ENCODE results near the gene AKIP1. TPM values are rescaled to one million over a fixed set of nuclear protein-coding genes. Genes with fewer than 3 reads are reported as not detected.
"Not testable (repeated sequence)": the region's sequence is repeated elsewhere in the genome, so short reads cannot be mapped to it uniquely, and the experiment has no call there.

The AKIP1 gene, protein sequence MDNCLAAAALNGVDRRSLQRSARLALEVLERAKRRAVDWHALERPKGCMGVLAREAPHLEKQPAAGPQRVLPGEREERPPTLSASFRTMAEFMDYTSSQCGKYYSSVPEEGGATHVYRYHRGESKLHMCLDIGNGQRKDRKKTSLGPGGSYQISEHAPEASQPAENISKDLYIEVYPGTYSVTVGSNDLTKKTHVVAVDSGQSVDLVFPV
- total RNA-seq = 40.7 and 56.3 TPM in 2 replicates

DNA sequence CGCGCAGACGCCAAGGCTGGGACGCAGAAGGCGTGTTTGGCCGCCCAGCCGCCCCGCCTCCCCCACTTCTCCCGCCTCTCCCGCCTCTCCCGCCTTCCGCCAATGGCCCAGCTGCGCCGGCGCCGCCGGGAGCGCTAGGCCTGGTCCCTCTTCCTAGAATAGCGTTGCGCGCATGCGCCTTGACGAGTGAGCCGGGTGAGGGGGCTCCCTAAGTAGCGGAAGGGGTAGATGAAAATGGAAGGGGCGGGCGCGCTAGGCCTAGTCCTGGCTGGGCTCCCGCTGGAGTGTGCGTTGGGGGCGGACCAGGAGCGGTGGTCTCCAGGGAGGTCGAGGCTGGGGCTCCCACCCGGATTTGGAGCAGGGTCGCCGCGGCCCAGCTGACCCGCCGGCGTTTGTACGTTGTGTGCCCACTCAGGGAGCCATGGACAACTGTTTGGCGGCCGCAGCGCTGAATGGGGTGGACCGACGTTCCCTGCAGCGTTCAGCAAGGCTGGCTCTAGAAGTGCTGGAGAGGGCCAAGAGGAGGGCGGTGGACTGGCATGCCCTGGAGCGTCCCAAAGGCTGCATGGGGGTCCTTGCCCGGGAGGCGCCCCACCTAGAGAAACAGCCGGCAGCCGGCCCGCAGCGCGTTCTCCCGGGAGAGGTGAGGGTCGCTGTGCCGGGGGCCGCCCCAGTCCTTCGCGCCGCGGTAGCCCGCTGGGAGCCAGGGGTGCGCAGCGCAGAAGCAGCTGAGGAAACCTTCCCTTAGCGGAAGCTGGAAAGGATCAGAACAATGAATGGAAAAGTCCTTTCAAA lies at the start of gene AKIP1:
Gene AKIP1, plus strand, starts transcription at position 161 of the 795 bp plus-strand sequence. Its CDS starts 261 bp downstream, at position 422.
- DNase-seq (ENCODE audit: low read depth) = peak; percentile 77

DNA sequence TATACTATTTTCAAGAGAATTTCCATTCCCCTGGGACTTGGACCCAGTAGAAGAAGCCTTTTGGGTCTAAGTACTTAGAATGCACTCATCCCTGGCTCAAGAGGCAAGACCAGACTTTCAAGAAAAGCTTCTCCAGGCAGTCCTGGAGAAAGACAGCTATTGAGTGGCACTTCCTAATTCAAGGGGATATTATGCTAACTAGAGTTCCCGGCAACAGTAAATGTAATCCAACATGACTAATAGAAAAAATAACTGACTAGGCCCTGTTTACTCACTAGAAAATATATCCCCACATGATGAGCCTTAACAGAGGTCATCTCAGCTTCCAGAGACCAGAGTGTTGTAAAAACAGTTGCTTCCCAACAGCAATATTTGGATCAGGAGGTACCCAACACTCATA lies 47.2 kb upstream of the AKIP1 start:
- DNase-seq (ENCODE audit: low read depth) = peak; percentile 86

DNA sequence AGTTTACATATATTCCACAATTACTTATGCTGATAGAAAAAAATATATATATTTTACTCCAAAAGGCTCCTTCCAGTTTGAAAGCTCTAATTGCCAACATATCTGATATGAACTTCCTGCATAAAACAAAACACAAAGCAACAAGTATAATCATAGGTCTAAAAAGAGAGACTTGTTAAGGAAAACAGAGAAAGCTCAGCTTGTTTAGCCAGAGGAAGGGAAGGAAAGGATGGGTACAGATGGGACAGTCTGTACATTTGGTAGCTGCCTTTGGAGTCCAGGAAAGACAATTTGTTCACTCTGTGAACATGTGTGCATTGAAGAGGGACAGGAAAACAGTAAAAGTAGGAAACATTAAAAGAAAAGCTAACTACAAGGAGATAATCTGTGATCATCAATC lies 45.7 kb upstream of the AKIP1 start:
- DNase-seq (ENCODE audit: low read depth) = no peak

DNA sequence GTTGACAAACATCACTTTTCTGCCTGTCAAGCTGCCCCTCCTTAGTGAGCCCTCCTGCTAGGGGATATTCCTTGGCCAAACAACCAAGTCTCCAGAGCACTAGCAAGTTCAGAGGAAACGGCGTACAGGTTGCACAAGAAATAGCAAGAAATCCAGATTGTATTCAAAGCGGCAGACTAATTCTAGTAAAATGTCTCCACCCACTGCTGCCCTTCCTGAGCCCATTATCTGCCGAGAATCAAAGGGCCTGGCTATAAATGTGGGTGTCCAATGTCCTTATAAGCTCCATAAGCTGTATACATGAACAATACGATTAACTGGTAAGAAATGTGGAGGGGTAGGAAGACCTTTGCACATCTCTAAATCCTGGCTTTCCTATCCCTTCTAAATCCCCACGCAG lies 44.0 kb upstream of the AKIP1 start:
- no peak for DNase-seq (ENCODE audit: low read depth)

DNA sequence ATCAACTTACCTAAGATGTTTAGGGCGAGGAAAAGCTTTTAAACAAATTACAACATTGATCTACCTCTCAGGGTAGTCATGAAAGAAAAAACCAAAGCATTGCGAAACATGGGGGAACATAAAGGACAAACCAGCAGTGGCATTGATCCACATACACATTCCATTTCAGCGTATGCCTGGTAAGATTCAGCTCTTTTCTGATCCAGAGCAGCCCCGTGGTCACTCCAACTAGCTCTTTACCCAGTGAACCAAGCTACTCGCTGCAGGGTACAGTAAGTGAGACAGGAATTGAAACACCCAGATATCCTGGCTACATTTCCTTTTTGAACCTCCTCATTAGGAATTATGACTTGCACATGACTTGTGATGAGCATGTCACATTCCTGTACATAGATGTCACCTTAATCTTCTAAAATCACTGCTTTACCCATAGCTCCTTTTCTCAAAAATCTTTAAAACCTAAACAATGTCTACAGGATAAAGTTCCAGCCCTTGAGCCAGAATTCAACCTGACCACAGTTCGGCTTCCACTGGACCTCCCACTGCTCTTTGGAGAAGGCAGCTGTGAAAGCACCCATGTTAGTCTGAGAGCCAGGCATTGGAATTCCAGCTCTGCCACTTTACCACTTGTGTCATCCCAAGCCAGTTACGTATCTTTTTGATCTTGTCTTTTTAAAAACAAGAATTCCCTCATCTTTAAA lies 42.9 kb upstream of the AKIP1 start:
- DNase-seq (ENCODE audit: low read depth) = peak; percentile 71

DNA sequence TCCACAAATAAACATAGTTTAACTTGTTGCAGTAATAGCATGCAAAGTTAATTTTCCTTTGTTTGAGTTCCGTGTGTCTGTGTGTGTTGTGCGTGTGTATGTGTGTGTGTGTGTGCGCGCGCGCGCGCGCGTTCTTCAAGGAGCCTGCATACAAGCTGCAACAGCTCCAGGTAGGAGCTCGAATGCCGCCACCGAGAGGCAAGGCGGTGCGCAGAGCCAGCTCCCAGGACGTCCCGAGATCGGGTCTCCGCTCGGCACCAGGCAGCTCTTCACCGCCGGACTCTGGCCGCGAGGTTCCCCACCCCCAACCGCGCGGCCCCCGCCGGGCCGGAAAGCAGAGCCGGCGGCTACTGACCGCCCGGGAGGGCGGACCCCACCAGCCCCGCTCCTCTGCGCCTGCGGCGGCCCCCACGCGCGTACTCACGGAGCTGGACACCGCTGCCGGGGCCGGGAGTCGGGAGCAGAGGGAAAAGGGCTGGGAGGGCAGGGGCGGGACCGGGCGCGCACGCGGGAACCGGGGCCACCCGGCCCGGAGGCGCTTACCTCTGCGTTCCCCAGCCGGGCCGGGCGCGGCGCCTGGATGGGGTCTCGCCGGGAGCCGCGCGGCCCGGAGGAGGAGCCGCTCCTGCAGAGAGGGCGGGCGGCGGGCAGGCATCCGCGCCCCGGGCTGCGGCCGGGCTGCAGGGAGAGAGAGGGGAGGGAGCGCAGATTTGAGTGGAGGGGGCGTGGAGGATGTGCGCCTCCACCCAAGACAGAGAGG lies 40.4 kb upstream of the AKIP1 start:
- DNase-seq (ENCODE audit: low read depth) = peak; percentile 61

DNA sequence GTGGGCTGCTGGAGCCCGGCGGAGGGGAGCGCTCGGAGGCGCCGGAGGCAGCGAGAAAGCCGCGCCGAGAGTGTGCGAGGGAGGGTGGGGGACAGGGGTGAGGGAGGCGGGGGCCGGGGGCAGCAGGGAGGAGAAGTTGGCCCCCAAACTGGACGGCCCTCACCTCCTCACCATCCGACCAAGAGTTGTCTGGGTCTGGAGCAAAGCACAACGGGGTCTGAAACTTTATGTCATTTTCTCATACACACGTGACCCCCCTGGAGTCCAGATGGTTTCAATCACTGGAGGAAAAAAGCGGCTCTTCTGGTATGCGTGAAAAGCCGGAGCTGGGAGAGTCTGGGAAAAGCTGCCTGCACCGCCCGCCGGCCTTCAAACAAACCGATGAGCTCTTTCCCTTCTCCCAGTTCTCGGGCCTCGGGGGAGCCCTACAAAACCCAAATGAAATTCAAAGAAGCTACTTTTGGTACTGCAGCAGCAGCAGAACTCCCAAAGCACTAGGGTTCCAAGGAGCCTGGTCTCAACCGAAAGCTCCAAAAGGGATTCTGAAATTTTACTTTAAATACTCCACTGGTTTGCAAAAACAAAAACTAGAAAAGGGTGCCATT lies 39.7 kb upstream of the AKIP1 start:
- peak; percentile 58 for DNase-seq (ENCODE audit: low read depth)

DNA sequence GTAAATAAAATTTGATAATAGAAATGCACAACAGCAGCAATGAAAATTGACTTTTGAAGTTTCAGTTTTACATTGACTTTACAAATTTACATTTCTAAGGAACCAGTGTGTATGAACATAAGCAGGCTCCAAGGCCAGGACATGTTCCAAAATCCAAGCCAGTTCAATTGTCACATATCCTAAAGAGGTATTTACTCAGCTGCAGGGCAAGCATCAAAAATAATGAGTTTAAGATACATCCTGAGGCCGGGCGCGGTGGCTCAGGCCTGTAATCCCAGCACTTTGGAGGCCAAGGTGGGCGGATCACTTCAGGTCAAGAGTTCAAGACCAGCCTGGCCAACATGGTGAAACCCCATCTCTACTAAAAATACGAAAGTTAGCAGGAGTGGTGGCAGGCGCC lies 39.0 kb upstream of the AKIP1 start:
- no peak for DNase-seq (ENCODE audit: low read depth)

DNA sequence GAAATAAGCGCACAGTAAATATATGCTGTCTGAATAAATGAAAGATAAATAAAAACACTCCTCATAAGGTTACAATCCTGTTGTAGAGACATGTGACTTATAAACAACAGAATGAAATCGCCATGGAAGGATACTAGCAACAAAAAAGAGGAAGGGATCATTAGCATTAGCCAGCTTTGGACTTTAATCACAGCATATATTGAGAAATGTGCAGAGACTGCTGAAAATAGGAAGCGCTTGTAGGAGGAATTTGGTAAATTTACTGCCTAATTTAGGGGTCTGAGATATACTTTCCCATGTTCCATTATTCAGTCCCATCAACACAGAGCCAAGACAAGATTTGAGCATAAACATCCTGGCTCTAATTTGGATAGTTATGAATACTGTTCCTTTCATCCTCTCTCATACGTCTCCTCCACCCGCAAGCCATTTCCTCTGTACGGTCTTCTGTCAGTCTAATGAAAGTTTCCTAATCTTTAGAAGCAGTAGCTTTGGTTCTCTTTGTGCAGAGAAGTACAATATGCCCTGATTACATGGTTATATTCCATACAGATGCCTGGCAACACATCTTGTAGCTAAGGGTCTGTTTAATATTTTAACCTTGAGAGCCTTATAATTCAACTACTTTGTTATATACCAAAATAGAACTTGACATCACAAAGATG lies 37.1 kb upstream of the AKIP1 start:
- DNase-seq (ENCODE audit: low read depth) = no peak

DNA sequence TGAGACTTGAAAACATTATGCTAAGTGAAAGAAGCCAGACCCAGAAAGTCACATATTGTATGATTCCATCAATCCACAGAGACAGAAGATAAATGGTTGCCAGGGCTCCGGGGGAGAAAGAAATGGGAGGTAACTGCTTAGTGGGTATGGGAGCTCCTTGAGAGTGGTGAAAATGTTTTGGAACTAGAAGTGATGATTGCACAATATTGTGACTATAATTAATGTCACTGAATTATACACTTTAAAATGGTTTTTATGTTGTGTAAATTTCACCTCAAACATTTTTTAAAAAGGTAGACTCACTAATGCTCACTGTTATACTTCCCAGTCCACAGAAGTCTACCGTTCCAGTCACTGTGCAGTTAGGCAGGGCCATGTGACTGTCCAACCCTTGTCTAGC lies 32.2 kb upstream of the AKIP1 start:
- no peak for DNase-seq (ENCODE audit: low read depth)

DNA sequence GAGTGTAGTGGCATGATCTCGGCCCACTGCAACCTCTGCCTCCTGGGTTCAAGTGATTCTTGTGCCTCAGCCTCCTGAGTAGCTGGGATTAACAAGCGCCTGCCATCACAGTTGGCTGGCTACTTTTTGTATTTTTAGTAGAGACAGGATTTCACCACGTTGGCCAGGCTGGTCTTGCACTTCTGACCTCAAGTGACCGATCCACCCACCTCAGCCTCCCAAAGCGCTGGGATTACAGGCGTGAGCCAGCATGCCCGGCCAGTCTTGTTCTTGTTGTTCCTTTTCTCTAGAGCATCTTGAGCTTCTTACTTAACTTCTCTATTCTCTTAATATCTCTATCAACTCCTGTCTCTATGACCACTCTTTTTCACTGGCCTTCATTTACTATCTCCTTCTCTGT lies 29.4 kb upstream of the AKIP1 start:
- DNase-seq (ENCODE audit: low read depth) = not testable (repeated sequence)

DNA sequence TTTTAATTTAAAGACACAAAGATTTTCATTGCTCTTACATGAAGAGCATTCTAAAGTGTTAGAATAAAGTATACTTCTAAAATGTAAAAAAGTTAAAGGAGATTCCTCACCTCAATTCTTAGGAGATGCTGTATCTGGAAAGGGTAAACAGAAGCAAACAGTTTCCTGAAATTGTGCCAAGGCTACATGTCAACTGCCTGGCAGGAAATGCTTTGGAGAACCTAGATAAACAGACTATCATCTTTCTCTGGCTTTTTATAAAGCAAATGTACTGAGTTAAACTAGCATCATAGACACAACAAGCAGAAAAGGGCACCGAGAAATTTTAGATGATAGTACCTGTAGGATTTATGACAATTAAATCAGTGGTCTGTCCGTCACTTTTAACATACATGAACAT lies 24.7 kb upstream of the AKIP1 start:
- no peak for DNase-seq (ENCODE audit: low read depth)

DNA sequence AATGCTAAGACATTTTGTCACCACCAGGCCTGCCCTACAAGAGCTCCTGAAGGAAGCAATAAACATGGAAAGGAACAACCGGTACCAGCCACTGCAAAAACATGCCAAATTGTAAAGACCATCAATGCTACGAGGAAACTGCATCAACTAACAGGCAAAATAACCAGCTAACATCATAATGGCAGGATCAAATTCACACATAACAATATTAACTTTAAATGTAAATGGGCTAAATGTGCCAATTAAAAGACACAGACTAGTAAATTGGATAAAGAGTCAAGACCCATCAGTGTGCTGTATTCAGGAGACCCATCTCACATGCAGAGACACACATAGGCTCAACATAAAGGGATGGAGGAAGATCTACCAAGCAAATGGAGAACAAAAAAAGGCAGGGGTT lies 19.8 kb upstream of the AKIP1 start:
- not testable (repeated sequence) for DNase-seq (ENCODE audit: low read depth)

DNA sequence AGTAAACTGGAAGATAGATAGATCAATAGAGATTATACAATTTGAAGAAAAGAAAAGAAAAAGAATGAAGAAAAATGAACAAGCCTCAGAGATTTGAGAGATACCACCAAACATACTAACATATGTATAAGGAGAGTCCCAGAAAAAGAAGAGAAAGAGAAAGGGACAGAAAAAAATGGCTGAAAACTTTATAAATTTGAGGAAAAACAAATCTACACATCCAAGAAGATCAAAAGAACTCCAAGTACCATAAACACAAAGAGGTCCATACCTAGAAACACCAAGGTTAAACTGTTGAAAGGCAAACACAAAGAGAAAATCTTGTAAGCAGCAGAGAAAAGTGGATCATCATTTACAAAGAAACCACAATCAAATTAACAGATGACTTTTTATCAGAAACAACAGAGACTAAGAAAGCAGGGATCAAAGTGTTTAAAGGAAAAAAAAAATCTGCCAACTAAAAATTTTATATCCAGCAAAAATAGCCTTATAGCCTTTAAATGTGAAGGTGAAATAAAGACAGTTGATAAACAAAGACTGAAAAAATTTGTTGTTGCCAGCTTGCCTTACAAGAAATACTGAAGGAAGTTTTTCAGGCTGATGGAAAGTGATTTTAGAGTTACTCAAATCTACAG lies 11.8 kb upstream of the AKIP1 start:
- DNase-seq (ENCODE audit: low read depth) = no peak

DNA sequence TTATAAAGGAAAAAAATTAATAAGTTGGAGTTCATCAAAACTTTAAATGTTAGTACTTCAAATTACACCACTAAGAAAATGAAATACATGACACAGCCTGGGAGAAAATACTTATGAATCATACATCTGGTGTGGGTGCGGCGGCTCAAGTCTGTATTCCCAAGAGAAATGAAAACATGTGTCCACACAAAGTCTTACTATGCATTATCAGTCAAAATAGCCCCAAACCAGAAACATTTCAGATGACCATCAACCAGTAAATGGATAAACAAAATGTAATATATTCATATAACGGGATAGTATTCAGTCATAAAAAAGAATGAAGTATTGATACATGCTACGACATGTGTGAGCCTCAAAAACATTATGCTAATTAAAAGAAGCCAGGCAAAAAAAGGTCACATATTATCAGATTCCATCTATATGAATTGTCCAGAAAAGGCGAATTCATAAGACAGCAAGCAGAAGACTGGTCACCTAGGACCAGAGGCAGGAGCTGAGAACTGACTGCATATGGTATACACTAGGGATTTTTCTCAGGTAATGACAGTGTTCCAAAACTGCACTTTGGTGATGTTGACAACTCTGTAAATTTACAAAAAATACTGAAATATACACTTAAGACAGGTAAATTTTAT lies 5.3 kb upstream of the AKIP1 start:
- no peak for DNase-seq (ENCODE audit: low read depth)

DNA sequence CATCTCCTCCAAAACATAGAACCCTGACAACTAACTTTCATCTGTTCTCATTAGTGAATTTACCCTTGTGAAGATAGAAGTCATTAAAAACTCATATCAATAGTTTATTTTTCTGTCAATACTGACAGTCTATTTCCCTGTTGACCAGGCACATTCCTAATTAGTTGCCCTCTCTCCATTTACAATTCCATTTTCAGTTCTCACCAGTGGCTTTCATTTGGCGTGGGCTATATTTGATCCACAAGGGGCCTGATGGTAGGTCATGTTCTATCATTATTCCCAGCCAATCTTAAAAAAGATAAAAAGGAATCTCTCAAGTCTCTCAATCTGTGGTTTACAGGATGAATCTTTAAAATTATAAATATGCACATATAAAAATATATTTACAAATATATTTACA lies 3.9 kb upstream of the AKIP1 start:
- DNase-seq (ENCODE audit: low read depth) = no peak

DNA sequence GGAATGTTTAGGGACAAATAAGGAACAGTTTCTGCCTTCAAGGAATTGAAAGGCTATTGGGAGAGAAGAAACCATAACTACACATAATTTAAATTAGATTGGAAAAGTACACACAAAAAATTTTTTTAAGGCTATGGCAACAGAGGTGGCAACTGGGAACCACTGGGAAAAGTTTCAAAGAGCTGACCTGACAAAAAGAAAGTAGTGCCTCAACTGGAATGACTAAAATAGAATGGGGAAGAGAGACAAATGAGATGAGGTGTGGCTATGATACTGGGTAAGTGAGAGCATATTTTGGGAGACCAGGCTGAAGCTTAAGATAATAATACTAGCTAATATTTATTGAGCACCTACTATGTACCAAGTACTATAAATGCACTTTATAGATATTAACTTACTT lies 2.9 kb upstream of the AKIP1 start:
- DNase-seq (ENCODE audit: low read depth) = no peak

DNA sequence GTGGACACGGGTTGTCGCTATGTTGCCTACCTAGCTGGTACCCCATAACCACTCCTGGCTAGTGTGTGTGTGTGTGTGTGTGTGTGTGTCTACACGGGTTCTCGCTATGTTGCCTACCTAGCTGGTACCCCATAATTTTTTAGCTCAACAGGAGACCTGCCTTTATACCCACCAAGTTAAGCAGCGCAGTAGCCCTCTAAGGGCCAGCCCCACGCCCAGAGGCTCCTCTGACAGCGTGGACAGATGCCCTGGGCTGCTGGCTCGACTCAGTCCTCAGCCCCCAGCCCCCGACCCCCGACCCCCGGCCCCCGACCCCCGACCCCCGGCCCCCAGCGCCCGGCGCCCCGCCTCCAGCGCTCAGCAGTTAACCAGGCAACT lies 351 bp upstream of the AKIP1 start:
- DNase-seq (ENCODE audit: low read depth) = no peak

DNA sequence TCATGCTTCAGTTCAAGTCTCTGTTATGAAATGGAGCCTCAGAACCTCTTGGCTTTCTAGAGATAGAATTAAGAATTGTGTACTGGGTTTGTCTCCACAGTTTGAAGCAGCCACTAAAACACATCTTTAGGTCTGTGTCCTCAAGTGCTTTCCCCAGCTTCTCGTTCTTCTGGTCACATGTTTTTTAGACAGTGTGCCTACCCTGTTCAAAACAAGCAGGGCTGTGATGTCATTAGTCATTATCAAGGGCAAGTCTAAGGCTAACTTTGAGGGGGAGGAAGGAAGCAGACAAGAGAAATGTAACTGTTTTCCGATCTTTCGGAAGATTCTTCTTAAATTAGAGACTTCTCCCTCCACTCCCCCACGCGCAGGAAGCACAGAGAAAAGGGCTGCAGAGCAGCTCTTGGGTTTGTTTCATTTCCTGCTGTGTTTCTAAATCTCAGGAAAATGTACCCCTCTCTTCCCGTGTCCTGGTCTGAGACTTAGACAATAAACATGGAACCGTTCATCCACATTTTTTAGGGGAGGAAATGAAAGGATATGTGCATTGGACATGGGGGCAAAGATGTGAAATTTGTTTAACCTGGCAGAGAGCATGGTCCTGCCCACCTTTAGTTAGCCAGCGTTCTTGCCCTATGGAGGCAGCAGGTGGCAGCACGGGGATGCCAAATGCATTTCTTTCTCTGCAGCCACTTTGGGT lies 3.1 kb downstream of the AKIP1 start:
- DNase-seq (ENCODE audit: low read depth) = peak; percentile 53

DNA sequence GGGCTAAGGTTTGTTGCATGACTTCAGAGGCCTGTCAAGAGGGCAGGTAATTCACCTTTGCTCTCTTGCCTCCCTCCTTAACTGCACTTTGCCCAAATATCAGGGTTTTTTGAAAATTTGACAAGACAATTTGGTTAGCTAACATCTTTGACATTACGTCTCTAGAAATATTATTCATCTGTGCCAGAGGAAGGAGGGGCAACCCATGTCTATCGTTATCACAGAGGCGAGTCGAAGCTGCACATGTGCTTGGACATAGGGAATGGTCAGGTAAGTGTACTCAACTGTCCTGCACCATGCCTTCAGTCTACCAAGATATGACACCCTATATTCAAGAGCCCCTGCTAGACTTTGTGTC lies 3.7 kb downstream of the AKIP1 start:
- DNase-seq (ENCODE audit: low read depth) = no peak
